HG03095 (cell line): ENCODE measurements around the gene GALT.

ENCODE experiments used
- ATAC-seq: cut with Tn5 transposase; IDR thresholded peaks from one replicate; pipeline ENCODE4 v1.9.1; 2021; ENCODE audit warnings: moderate library complexity; ENCODE audit not compliant: unreplicated experiment

Gene GALT

GRCh38 chr9:34646211-34647083, at the start of gene GALT:
Gene GALT (plus strand): TSS chr9:34646675. CDS start chr9:34646705, 30 bp downstream.
- peak; percentile 85 for ATAC-seq

GRCh38 chr9:34599546-34599945, 46.9 kb upstream of the GALT start:
- no peak for ATAC-seq

- no peak for ATAC-seq
These were observed 45.6 kb upstream of the GALT start for GRCh38 chr9:34600908-34601307.

GRCh38 chr9:34601937-34602573, 44.4 kb upstream of the GALT start:
- no peak for ATAC-seq

GRCh38 chr9:34603610-34604231, 42.8 kb upstream of the GALT start:
- peak; percentile 68 for ATAC-seq

- no peak for ATAC-seq
These were observed 40.3 kb upstream of the GALT start for GRCh38 chr9:34606190-34606589.

GRCh38 chr9:34606905-34607304, 39.6 kb upstream of the GALT start:
- ATAC-seq: no peak

- ATAC-seq: no peak
These were observed 39.1 kb upstream of the GALT start for GRCh38 chr9:34607331-34607730.

GRCh38 chr9:34610434-34611206, 35.9 kb upstream of the GALT start:
- ATAC-seq: no peak

- no peak for ATAC-seq
These were observed 35.1 kb upstream of the GALT start for GRCh38 chr9:34611251-34611810.

- ATAC-seq: peak; percentile 88
These were observed 34.4 kb upstream of the GALT start, which contains the start of gene RPP25L for GRCh38 chr9:34611811-34612787. Gene RPP25L (minus strand): TSS chr9:34612097. CDS start chr9:34611296, 801 bp downstream.

GRCh38 chr9:34612788-34613390, 33.6 kb upstream of the GALT start:
- ATAC-seq: peak; percentile 39

- ATAC-seq: no peak
These were observed 31.3 kb upstream of the GALT start for GRCh38 chr9:34615132-34615531.

GRCh38 chr9:34620061-34620994, 26.1 kb upstream of the GALT start, which contains the start of gene DCTN3:
Gene DCTN3 (minus strand): TSS chr9:34620495. CDS start chr9:34620464, 31 bp downstream.
- peak; percentile 99 for ATAC-seq

GRCh38 chr9:34623374-34624235, 22.9 kb upstream of the GALT start:
- no peak for ATAC-seq

GRCh38 chr9:34624475-34625185, 21.8 kb upstream of the GALT start:
- ATAC-seq: no peak
